ENCODE data around the gene AQP7. TPM values are rescaled to one million over a fixed set of nuclear protein-coding genes. Genes with fewer than 3 reads are reported as not detected.
"Not testable (repeated sequence)": the region's sequence is repeated elsewhere in the genome, so short reads cannot be mapped to it uniquely, and the experiment has no call there.

The AQP7 gene
- total and polyA plus RNA-seq, 8 donors = 1.5 to 8.3 (median 3.3) TPM

DNA sequence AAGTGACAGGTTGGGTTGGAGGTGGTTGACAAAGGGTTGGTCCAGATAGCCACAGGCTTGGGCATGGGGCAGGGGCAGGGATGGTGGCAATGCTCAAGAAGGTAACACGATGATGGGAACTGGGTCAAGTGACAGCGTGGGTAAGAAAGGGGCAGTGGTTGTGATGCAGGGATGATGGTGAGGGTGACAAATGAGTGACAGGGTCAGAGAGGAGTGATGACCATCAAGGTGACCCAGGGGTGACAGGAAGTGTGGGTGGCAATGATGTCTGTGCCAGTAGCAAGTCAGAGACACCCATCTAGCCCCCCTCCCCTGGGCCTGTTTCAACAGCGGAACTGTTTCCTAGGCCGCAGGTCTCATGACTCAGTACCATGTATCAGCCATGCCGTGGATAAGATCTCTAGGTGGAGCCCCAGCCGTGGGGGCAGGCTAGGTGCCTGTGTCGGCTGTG is 24.5 kb upstream of the AQP7 start:
- H3K4me3 ChIP-seq = no peak overlapping the region
- no peaks in the 10 kb centered on the region for H3K36me3 ChIP-seq
- ATAC-seq (no peak), DNase-seq (no peak)
- TF ChIP-seq, protein P1, sequence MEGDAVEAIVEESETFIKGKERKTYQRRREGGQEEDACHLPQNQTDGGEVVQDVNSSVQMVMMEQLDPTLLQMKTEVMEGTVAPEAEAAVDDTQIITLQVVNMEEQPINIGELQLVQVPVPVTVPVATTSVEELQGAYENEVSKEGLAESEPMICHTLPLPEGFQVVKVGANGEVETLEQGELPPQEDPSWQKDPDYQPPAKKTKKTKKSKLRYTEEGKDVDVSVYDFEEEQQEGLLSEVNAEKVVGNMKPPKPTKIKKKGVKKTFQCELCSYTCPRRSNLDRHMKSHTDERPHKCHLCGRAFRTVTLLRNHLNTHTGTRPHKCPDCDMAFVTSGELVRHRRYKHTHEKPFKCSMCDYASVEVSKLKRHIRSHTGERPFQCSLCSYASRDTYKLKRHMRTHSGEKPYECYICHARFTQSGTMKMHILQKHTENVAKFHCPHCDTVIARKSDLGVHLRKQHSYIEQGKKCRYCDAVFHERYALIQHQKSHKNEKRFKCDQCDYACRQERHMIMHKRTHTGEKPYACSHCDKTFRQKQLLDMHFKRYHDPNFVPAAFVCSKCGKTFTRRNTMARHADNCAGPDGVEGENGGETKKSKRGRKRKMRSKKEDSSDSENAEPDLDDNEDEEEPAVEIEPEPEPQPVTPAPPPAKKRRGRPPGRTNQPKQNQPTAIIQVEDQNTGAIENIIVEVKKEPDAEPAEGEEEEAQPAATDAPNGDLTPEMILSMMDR (IDR thresholded peaks at IDR 0.05) = no peak
- intact Hi-C loops (cut with DNase I) = no loop called here
- H3K4me1 ChIP-seq = no peaks in the 10 kb centered on the region
- no peaks in the 10 kb centered on the region for H3K27me3 ChIP-seq
- no peak overlapping the region for H3K27ac ChIP-seq
- H3K9me3 ChIP-seq = no peaks in the 10 kb centered on the region

DNA sequence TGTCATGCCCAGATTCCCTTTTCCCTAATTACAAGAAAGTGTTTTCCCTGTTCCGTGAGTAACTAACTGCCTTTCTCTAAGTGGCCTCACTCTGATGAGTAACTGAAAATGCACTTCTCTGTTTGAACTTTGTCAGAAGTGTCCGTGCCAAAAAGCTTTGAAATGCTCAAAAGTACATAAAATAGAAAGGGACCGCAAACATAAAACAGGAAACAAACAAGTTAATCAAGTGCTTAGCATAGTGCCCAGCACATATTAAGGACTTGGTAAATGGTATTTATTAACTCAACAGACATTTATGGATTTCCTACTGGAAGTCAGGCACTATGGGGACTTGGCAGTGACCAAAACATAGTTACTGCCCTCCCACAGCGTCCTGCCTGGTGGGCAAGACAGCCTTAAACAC is 22.8 kb upstream of the AQP7 start:
- Histone ChIP-seq H3K4me3 (no peak overlapping the region), H3K4me1 (no peaks in the 10 kb centered on the region), H3K27ac (peak overlapping the region; percentile 33 to 40), H3K9me3 (no peaks in the 10 kb centered on the region), H3K36me3 (no peaks in the 10 kb centered on the region), H3K27me3 (no peaks in the 10 kb centered on the region)
- TF ChIP-seq, protein P1 (IDR thresholded peaks at IDR 0.05) = no peak
- intact Hi-C loops (cut with DNase I) = no loop called here
- DNase-seq = peak in 1 of 4 donors; percentile 21
- ATAC-seq = peak; percentile 87

DNA sequence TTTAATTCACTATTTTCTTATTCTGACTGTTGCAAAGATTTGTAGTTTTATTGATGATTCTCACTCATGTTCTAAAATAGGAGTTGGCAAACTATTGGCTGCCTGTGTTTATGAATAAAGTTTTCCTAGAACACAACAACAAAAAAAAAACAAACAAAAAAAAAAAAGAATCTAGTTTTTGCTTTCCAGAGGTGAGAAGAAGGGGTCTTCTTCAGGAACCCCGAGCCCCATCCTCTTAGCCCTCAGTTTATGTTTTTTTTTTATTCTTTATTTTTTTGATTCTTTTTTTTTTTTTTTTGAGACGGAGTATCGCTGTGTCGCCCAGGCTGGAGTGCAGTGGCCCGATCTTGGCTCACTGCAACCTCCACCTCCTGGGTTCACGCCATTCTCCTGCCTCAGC is 22.1 kb upstream of the AQP7 start:
- peak overlapping the region in 1 of 2 donors; percentile 40 for H3K27ac ChIP-seq
- DNase-seq; ATAC-seq; H3K4me1 ChIP-seq; H3K9me3 ChIP-seq; intact Hi-C loops (cut with DNase I); H3K27me3 ChIP-seq; H3K4me3 ChIP-seq; H3K36me3 ChIP-seq: not testable (repeated sequence)

DNA sequence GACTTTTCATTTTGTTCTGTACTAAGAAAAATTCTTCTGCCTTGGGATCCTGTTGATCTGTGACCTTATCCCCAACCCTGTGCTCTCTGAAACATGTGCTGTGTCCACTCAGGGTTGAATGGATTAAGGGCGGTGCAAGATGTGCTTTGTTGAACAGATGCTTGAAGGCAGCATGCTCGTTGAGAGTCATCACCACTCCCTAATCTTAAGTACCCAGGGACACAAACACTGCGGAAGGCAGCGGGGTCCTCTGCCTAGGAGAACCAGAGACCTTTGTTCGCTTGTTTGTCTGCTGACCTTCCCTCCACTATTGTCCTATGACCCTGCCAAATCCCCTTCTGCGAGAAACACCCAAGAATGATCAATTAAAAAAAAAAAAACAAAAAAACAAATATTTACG is 21.7 kb upstream of the AQP7 start:
- H3K9me3 ChIP-seq; H3K27ac ChIP-seq; DNase-seq; H3K36me3 ChIP-seq; H3K4me3 ChIP-seq; H3K4me1 ChIP-seq; intact Hi-C loops (cut with DNase I); H3K27me3 ChIP-seq: not testable (repeated sequence)
- ATAC-seq = peak; percentile 55

DNA sequence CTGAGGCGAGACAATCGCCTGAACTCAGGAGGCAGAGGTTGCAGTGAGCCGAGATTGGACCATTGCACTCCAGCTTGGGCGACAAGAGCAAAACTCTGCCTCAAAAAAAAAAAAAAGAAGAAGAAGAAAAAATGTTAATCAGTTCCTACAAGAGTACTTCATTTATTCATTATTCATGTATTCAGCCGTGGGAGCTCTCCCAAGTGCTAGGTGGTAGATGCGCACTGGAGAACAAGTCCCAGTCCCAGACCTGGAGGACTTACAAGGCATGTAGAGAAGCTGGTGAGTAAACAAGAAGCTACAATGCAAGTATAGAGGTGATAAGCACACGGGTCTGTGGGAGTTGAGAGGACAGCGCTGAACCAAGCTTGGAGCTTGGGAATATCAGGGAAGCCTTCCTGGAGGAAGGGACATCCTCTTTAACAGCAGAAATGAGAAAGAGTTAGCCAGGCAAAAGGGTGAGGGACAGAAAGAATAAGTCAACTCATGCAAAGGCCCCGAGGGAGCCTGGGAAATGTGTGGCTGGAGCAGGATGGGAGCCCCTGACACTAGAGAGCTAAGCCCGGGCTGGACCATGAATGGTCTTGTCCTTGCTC is 17.4 kb upstream of the AQP7 start:
- DNase-seq (no peak), ATAC-seq (no peak)
- TF ChIP-seq, protein P1 (IDR thresholded peaks at IDR 0.05) = no peak
- intact Hi-C loops (cut with DNase I) = no loop called here
- Histone ChIP-seq H3K27ac (no peak overlapping the region), H3K36me3 (no peaks in the 10 kb centered on the region), H3K4me3 (no peak overlapping the region), H3K9me3 (no peaks in the 10 kb centered on the region), H3K27me3 (no peaks in the 10 kb centered on the region), H3K4me1 (peaks cover 4 to 13% of the 10 kb centered on the region in 2 donors)

DNA sequence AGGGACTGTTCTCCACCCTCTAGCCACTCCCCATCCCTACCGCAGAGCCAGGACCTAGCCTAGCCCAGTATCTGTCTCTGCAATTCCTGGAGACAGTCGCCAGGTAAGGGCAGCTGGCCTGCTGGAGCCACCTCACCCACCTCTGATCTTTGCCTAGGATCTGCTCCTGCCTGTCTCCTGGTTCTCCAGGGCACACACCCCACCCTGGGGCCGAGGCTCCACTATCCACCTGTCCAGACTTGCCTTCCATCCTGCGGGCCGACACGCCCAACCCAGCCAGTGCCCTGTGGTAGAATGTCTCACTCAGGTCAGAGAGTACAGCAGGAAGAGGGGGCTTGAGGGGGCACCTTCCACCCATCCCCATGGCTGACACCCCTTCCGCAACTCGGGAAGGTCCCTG is 15.7 kb upstream of the AQP7 start:
- H3K4me3 ChIP-seq = no peak overlapping the region
- no peaks in the 10 kb centered on the region for H3K36me3 ChIP-seq
- ATAC-seq (no peak), DNase-seq (no peak)
- H3K4me1 ChIP-seq = peaks cover 4 to 19% of the 10 kb centered on the region in 2 donors
- H3K9me3 ChIP-seq = no peaks in the 10 kb centered on the region
- H3K27me3 ChIP-seq = no peaks in the 10 kb centered on the region
- TF ChIP-seq, protein P1 (IDR thresholded peaks at IDR 0.05) = no peak
- no peak overlapping the region for H3K27ac ChIP-seq
- intact Hi-C loops (cut with DNase I) = no loop called here
